K562 (cell line): ENCODE measurements around the gene AGAP3. TPM values are rescaled to one million over a fixed set of nuclear protein-coding genes. Genes with fewer than 3 reads are reported as not detected.

ENCODE experiments used
- AFF1 ChIP-seq, 2 experiments: fragments of 450-650 bp; IDR thresholded peaks; 2 replicates each; pipeline ENCODE4 v1.6.1; 2018; ENCODE audit warnings: mild to moderate bottlenecking in 2 of 2, low read depth in 1 of 2; ENCODE audit not compliant: partially characterized antibody in 2 of 2
- ARID1B ChIP-seq: fragments of 450-650 bp; IDR thresholded peaks from 2 replicates; pipeline ENCODE4 v1.6.1; 2016; ENCODE audit warnings: antibody characterized with exemption, mild to moderate bottlenecking, inconsistent platforms
- JUN ChIP-seq, 2 experiments: sonication (generic) in 1 of 2; formaldehyde crosslinking in 1 of 2; IDR thresholded peaks; 2 replicates each; pipeline versions ENCODE4 v1.6.1 to v1.8.0; 2012 to 2022; ENCODE audit warnings: borderline replicate concordance in 2 of 2, mild to moderate bottlenecking in 2 of 2, improper control_type of control experiment in 1 of 2, low read depth in 1 of 2, low read length in 1 of 2, missing genetic modification reagents in 1 of 2
- KDM2B ChIP-seq: fragments of 250-450 bp; sonication (Bioruptor Pico); IDR thresholded peaks from 2 replicates; pipeline ENCODE4 v1.8.0; 2021; ENCODE audit warnings: mild to moderate bottlenecking, moderate library complexity
- MEF2A ChIP-seq: IDR thresholded peaks from 2 replicates; pipeline ENCODE4 v1.6.1; 2011; ENCODE audit warnings: low read depth, mild to moderate bottlenecking, low read length, moderate library complexity; ENCODE audit not compliant: control insufficient read depth
- MGA ChIP-seq: fragments of 450-650 bp; IDR thresholded peaks from 2 replicates; pipeline ENCODE4 v1.6.1; 2016; ENCODE audit warnings: mild to moderate bottlenecking, moderate library complexity
- NBN ChIP-seq: fragments of 450-650 bp; IDR thresholded peaks from 2 replicates; pipeline ENCODE4 v1.6.1; 2016; ENCODE audit warnings: low read depth, mild to moderate bottlenecking
- SMARCB1 ChIP-seq: IDR thresholded peaks from 2 replicates; pipeline ENCODE4 v1.6.1; 2011; ENCODE audit warnings: improper control_type of control experiment, low read depth; ENCODE audit not compliant: insufficient read length
- ZNF140 ChIP-seq: fragments of 250-450 bp; sonication (Bioruptor Pico); IDR thresholded peaks from 2 replicates; pipeline ENCODE4 v1.8.0; 2021; ENCODE audit warnings: moderate library complexity, mild to moderate bottlenecking, inconsistent platforms
- ZNF699 ChIP-seq: fragments of 250-450 bp; sonication (Bioruptor Pico); IDR thresholded peaks from 2 replicates; pipeline ENCODE4 v1.8.0; 2021; ENCODE audit warnings: mild to moderate bottlenecking, moderate library complexity; ENCODE audit not compliant: insufficient replicate concordance
- polyA plus RNA-seq, 8 experiments: library from polyadenylated mRNA; depleted of rRNA in 4 of 8; stranded (reverse) in 5 of 8; unstranded in 3 of 8; fragments of >200 nt; fragmentation: Nextera tagmentation in 2 of 8; fragmentation: Illumina TruSeq in 1 of 8; extraction: Ambion mirVana in 2 of 8; extraction: Trizol in 1 of 8; gene quantifications; 2 replicates each; pipeline versions ENCODE4 v1.2.1 to v1.2.3, GENCODE V29; 2011 to 2014; ENCODE audit warnings: inconsistent platforms in 1 of 8, missing spikeins in 1 of 8
- total RNA-seq, 7 experiments: library from RNA; depleted of rRNA in 6 of 7; stranded (reverse); fragments of >200 nt in 6 of 7; fragmentation: Illumina TruSeq in 2 of 7; extraction: Trizol in 2 of 7; gene quantifications; 2 replicates each; pipeline versions ENCODE4 v1.2.1 to v1.2.3, GENCODE V29; 2011 to 2021; ENCODE audit warnings: low replicate concordance in 1 of 7

The AGAP3 gene
- total and polyA plus RNA-seq, 9 of the 15 experiments (the other 6 are each of a cell fraction or from before 2014, with no cell fraction given): 3.4 to 208 (median 62.2) TPM

- TF ChIP-seq AFF1 (IDR thresholded peaks at IDR 0.05; ENCODE audit: low read depth in 1 of 2, partially characterized antibody in 2 of 2): peak in 1 of 2 experiments; percentile 47
- no peak for TF ChIP-seq MEF2A
- TF ChIP-seq NBN: no peak
- no peak for TF ChIP-seq MGA
- no peak for TF ChIP-seq JUN (IDR thresholded peaks at IDR 0.05; ENCODE audit: borderline replicate concordance, low read depth, low read length)
- TF ChIP-seq JUN (CRISPR knock-in tag; IDR thresholded peaks at IDR 0.05; ENCODE audit: borderline replicate concordance): no peak
- no peak for TF ChIP-seq KDM2B (CRISPR knock-in tag)
- TF ChIP-seq ARID1B: peak; percentile 72
- no peak for TF ChIP-seq ZNF699 (CRISPR knock-in tag)
- TF ChIP-seq ZNF140 (CRISPR knock-in tag): no peak
- no peak for TF ChIP-seq SMARCB1
Measured at GRCh38 chr7:151109094-151110048, 23.1 kb downstream of the AGAP3 start (continued).
